NT2/D1 (cell line): ENCODE data around the gene SST.

Experiments
- SUZ12 ChIP-seq: IDR thresholded peaks from 2 replicates; pipeline ENCODE4 v1.6.1; 2011; ENCODE audit not compliant: insufficient read length, insufficient read depth; ENCODE audit errors: extremely low read depth
- YY1 ChIP-seq: IDR thresholded peaks from 2 replicates; pipeline ENCODE4 v1.6.1; 2011; ENCODE audit not compliant: insufficient read length, insufficient read depth
- ZNF274 ChIP-seq: IDR thresholded peaks from 2 replicates; pipeline ENCODE4 v1.6.1; 2011; ENCODE audit warnings: mild to moderate bottlenecking, low read depth, low read length

- TF ChIP-seq SUZ12, result no peak
- TF ChIP-seq ZNF274, result no peak
- no peak for TF ChIP-seq YY1
Measured at GRCh38 chr3:187661267-187661666, 8.9 kb downstream of the SST start.
